K562 (cell line): ENCODE measurements around the gene SEC14L1. TPM values are rescaled to one million over a fixed set of nuclear protein-coding genes. Genes with fewer than 3 reads are reported as not detected.
A peak's percentile ranks its signal among the peaks of the same experiment; 100 is the strongest.

Experiments used
- ARHGAP35 ChIP-seq: fragments of 450-650 bp; IDR thresholded peaks from 2 replicates; pipeline ENCODE4 v1.6.1; 2018; ENCODE audit not compliant: partially characterized antibody
- ARID2 ChIP-seq: fragments of 450-650 bp; IDR thresholded peaks from 2 replicates; pipeline ENCODE4 v1.6.1; 2017; ENCODE audit warnings: antibody characterized with exemption, mild to moderate bottlenecking
- BDP1 ChIP-seq: IDR thresholded peaks from 3 replicates; pipeline ENCODE4 v1.6.1; 2011; ENCODE audit not compliant: insufficient read length, insufficient read depth
- BHLHE40 ChIP-seq: IDR thresholded peaks from 2 replicates; pipeline ENCODE4 v1.6.1; 2011; ENCODE audit warnings: low read length, improper control_type of control experiment
- CREB3L1 ChIP-seq: fragments of 450-650 bp; IDR thresholded peaks from 2 replicates; pipeline ENCODE4 v1.6.1; 2014; ENCODE audit warnings: low read depth, mild to moderate bottlenecking, moderate library complexity, borderline replicate concordance
- HMGN3 ChIP-seq: IDR thresholded peaks from 2 replicates; pipeline ENCODE4 v1.6.1; 2011; ENCODE audit warnings: borderline replicate concordance, low read depth, mild to moderate bottlenecking, mixed read lengths, low read length; ENCODE audit not compliant: insufficient read length; ENCODE audit errors: extremely low read depth
- HNRNPH1 ChIP-seq: fragments of 200-400 bp; formaldehyde crosslinking; optimal IDR thresholded peaks from 2 replicates; pipeline ENCODE3; 2017; ENCODE audit warnings: low read depth, mild to moderate bottlenecking, low read length, moderate library complexity
- NCOA6 ChIP-seq: fragments of 450-650 bp; IDR thresholded peaks from 2 replicates; pipeline ENCODE4 v1.6.1; 2017; ENCODE audit warnings: mild to moderate bottlenecking
- NFRKB ChIP-seq: fragments of 450-650 bp; IDR thresholded peaks from 2 replicates; pipeline ENCODE4 v1.6.1; 2016; ENCODE audit warnings: low read depth
- PML ChIP-seq: IDR thresholded peaks from 2 replicates; pipeline ENCODE4 v1.6.1; 2012; ENCODE audit warnings: low read length, inconsistent platforms
- RHOXF2B ChIP-seq: fragments of 250-450 bp; sonication (Bioruptor Pico); conservative IDR thresholded peaks from 2 replicates; pipeline ENCODE4 v1.5.1; 2021
- SMAD4 ChIP-seq: fragments of 250-450 bp; sonication (Bioruptor Pico); conservative IDR thresholded peaks from 2 replicates; pipeline ENCODE4 v1.8.0; 2021; ENCODE audit warnings: inconsistent platforms, mild to moderate bottlenecking, moderate library complexity
- SREBF1 ChIP-seq: fragments of 150-350 bp; IDR thresholded peaks from 2 replicates; pipeline ENCODE4 v1.6.1; 2014; ENCODE audit warnings: antibody characterized with exemption, low read depth, low read length, borderline replicate concordance
- SRF ChIP-seq, 2 experiments: fragments of 250-450, 450-650 bp in 1 of 2; sonication (Bioruptor Pico) in 1 of 2; sonication (generic) in 1 of 2; formaldehyde crosslinking; IDR thresholded peaks; 2 replicates each; pipeline versions ENCODE4 v1.5.0 to v1.5.1; 2020 to 2022; ENCODE audit warnings: mild to moderate bottlenecking in 1 of 2, missing genetic modification reagents in 1 of 2
- SRSF1 ChIP-seq: fragments of 200-400 bp; formaldehyde crosslinking; IDR thresholded peaks from 2 replicates; pipeline ENCODE4 v1.6.1; 2017; ENCODE audit warnings: mild to moderate bottlenecking, low read depth, low read length, moderate library complexity
- SRSF3 ChIP-seq: fragments of 200-400 bp; formaldehyde crosslinking; IDR thresholded peaks from 2 replicates; pipeline ENCODE4 v1.6.1; 2016; ENCODE audit warnings: mild to moderate bottlenecking, low read length, moderate library complexity; ENCODE audit not compliant: insufficient read depth
- THRB ChIP-seq: fragments of 450-650 bp; formaldehyde crosslinking; conservative IDR thresholded peaks from 2 replicates; pipeline ENCODE4 v1.4.0; 2022; ENCODE audit warnings: mild to moderate bottlenecking, missing genetic modification characterization
- ZNF431 ChIP-seq: sonication (generic); formaldehyde crosslinking; IDR thresholded peaks from 2 replicates; pipeline ENCODE4 v1.8.0; 2022; ENCODE audit warnings: mild to moderate bottlenecking, missing genetic modification reagents
- ZNF551 ChIP-seq: fragments of 250-450 bp; sonication (Bioruptor Pico); IDR thresholded peaks from 2 replicates; pipeline ENCODE4 v1.5.0; 2021; ENCODE audit warnings: mild to moderate bottlenecking, moderate library complexity
- ZNF668 ChIP-seq: fragments of 250-450 bp; sonication (Bioruptor Pico); IDR thresholded peaks from 2 replicates; pipeline ENCODE4 v1.8.0; 2022; ENCODE audit warnings: mild to moderate bottlenecking, inconsistent platforms
- ZNF699 ChIP-seq: fragments of 250-450 bp; sonication (Bioruptor Pico); IDR thresholded peaks from 2 replicates; pipeline ENCODE4 v1.8.0; 2021; ENCODE audit warnings: mild to moderate bottlenecking, moderate library complexity; ENCODE audit not compliant: insufficient replicate concordance
- ZNF79 ChIP-seq: fragments of 250-450 bp; sonication (Bioruptor Pico); IDR thresholded peaks from 2 replicates; pipeline ENCODE4 v1.4.0; 2020; ENCODE audit warnings: low read depth, mild to moderate bottlenecking, moderate library complexity
- polyA plus RNA-seq, 8 experiments: library from polyadenylated mRNA; depleted of rRNA in 4 of 8; stranded (reverse) in 5 of 8; unstranded in 3 of 8; fragments of >200 nt; fragmentation: Nextera tagmentation in 2 of 8; fragmentation: Illumina TruSeq in 1 of 8; extraction: Ambion mirVana in 2 of 8; extraction: Trizol in 1 of 8; gene quantifications; 2 replicates each; pipeline versions ENCODE4 v1.2.1 to v1.2.3, GENCODE V29; 2011 to 2014; ENCODE audit warnings: inconsistent platforms in 1 of 8, missing spikeins in 1 of 8
- total RNA-seq, 7 experiments: library from RNA; depleted of rRNA in 6 of 7; stranded (reverse); fragments of >200 nt in 6 of 7; fragmentation: Illumina TruSeq in 2 of 7; extraction: Trizol in 2 of 7; gene quantifications; 2 replicates each; pipeline versions ENCODE4 v1.2.1 to v1.2.3, GENCODE V29; 2011 to 2021; ENCODE audit warnings: low replicate concordance in 1 of 7
- TF ChIP-seq, protein P1 (sequence below): sonication (generic); formaldehyde crosslinking; IDR thresholded peaks from 2 replicates; pipeline ENCODE4 v1.8.1; 2022; ENCODE audit warnings: missing genetic modification reagents
- TF ChIP-seq, protein P2 (sequence below): fragments of 450-650 bp; IDR thresholded peaks from 2 replicates; pipeline ENCODE4 v1.6.1; 2016; ENCODE audit warnings: low read depth, mild to moderate bottlenecking, moderate library complexity

SEC14L1 gene
- total and polyA plus RNA-seq, 9 of the 15 experiments (the other 6 are each of a cell fraction or from before 2014, with no cell fraction given): 3.1 to 39.7 (median 15.2) TPM

DNA sequence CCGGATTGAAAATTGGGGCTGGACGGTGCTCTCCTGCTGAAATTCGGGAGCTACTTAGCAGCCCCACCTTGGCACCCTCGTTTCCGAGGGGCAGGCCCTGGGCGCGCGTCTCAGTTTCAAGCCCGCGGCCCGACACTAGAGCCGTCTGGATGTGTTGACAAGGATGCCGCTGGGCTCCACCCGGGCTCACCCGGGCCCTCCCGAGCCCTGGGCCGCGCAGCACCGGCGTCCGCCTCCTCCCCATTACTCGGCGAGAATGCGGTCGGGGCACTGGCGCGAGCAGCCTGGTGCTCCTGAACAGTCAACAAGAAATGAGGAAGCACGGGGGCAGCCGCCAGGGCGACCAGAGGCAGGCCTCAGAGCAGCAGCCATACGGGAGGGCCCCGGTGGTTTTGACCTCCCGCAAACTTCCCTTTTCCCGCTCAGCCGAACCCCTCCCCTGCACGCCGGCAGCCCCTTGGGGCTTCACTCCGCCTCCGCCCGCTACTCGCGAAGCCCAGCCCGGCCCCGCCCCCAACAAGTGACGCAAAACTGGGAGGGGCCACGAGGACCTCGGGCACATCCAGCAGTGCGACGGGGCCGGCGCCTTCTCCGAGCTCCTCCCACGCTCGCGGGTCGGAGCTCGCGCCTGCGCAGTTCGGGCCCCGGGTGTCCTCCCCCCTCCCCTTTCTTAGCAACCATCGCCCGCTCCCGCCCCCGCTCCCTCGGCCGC lies 447 bp upstream of the SEC14L1 start (continued):
- 0 out of 2 replicates have a peak, but pooled peaks have one; percentile 24 for TF ChIP-seq CREB3L1
- TF ChIP-seq SREBF1: no peak
- TF ChIP-seq SRF (CRISPR knock-in tag; IDR thresholded peaks at IDR 0.05): peak; percentile 55 to 69; a peak in 1 of 4 replicates
- no peak for TF ChIP-seq BDP1
- no peak for TF ChIP-seq SRSF1
- no peak for TF ChIP-seq ZNF551 (CRISPR knock-in tag)
- no peak for TF ChIP-seq SRSF3
- no peak for TF ChIP-seq ARID2
- TF ChIP-seq ZNF431 (CRISPR knock-in tag): no peak
- peak; percentile 41; the same call in 1 of the 2 replicates for TF ChIP-seq PML
- no peak for TF ChIP-seq ARHGAP35
- peak; percentile 46 for TF ChIP-seq BHLHE40
- peak; percentile 82 for TF ChIP-seq HMGN3
- TF ChIP-seq, protein P1, sequence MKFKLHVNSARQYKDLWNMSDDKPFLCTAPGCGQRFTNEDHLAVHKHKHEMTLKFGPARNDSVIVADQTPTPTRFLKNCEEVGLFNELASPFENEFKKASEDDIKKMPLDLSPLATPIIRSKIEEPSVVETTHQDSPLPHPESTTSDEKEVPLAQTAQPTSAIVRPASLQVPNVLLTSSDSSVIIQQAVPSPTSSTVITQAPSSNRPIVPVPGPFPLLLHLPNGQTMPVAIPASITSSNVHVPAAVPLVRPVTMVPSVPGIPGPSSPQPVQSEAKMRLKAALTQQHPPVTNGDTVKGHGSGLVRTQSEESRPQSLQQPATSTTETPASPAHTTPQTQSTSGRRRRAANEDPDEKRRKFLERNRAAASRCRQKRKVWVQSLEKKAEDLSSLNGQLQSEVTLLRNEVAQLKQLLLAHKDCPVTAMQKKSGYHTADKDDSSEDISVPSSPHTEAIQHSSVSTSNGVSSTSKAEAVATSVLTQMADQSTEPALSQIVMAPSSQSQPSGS: no peak
- no peak for TF ChIP-seq ZNF668 (CRISPR knock-in tag)
- peak; percentile 73; the same call in 1 of the 2 replicates for TF ChIP-seq NFRKB
- TF ChIP-seq RHOXF2B (CRISPR knock-in tag): no peak
- no peak for TF ChIP-seq NCOA6
- TF ChIP-seq, protein P2, sequence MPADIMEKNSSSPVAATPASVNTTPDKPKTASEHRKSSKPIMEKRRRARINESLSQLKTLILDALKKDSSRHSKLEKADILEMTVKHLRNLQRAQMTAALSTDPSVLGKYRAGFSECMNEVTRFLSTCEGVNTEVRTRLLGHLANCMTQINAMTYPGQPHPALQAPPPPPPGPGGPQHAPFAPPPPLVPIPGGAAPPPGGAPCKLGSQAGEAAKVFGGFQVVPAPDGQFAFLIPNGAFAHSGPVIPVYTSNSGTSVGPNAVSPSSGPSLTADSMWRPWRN: no peak; the same call in 1 of the 2 replicates
- no peak for TF ChIP-seq HNRNPH1
- peak; percentile 92 for TF ChIP-seq SMAD4 (CRISPR knock-in tag)
- TF ChIP-seq ZNF699 (CRISPR knock-in tag): no peak
- no peak; the same call in 1 of the 2 replicates for TF ChIP-seq ZNF79 (CRISPR knock-in tag)
- TF ChIP-seq THRB (CRISPR knock-in tag): peak; percentile 53; the same call in 1 of the 2 replicates
